ENCODE results near the gene MGAT4B.

Gene MGAT4B

GRCh38 chr5:179771311-179771895, 35.3 kb downstream of the MGAT4B start:
- DNase-seq (ENCODE audit: low spot score) = no peak
- TF ChIP-seq CTCF (IDR thresholded peaks at IDR 0.05; ENCODE audit: extremely low read depth, insufficient read depth, missing control alignments) = no peak
- in situ Hi-C loops (cut with MboI; ENCODE audit: low pct_unique_long_range_greater_than_20kb, low sequenced_read_pairs, unreplicated experiment) = no loop called here

DNA sequence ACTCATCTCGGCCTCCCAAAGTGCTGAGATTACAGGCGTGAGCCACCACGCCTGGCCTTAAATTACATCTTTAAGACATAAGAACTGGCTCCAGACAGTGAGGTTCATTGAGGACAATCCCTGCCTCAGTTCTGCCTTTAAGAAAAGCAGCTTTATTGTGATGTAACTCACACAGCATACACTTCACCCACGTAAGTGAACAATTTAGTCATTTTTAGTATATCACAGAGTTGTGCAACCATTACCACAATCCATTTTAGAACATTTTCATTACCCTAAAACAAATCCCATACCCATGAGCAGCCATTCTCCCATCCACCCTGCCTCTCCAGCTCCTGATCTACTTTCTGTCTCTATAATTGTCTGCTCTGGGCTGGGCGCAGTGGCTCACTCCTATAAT, 36.9 kb downstream of the MGAT4B start:
- no peak for DNase-seq (ENCODE audit: low spot score)
- in situ Hi-C loops (cut with MboI; ENCODE audit: low pct_unique_long_range_greater_than_20kb, low sequenced_read_pairs, unreplicated experiment) = no loop called here
- TF ChIP-seq CTCF (IDR thresholded peaks at IDR 0.05; ENCODE audit: extremely low read depth, insufficient read depth, missing control alignments) = no peak

GRCh38 chr5:179769271-179769670, 37.4 kb downstream of the MGAT4B start:
- no peak for DNase-seq (ENCODE audit: low spot score)
- no peak for TF ChIP-seq CTCF (IDR thresholded peaks at IDR 0.05; ENCODE audit: extremely low read depth, insufficient read depth, missing control alignments)
- in situ Hi-C loops (cut with MboI; ENCODE audit: low pct_unique_long_range_greater_than_20kb, low sequenced_read_pairs, unreplicated experiment) = no loop called here

- in situ Hi-C loops (cut with MboI; ENCODE audit: low pct_unique_long_range_greater_than_20kb, low sequenced_read_pairs, unreplicated experiment) = no loop called here
- peak; percentile 3 for TF ChIP-seq CTCF (IDR thresholded peaks at IDR 0.05; ENCODE audit: extremely low read depth, insufficient read depth, missing control alignments)
- DNase-seq (ENCODE audit: low spot score) = no peak
These were observed 38.2 kb downstream of the MGAT4B start for GRCh38 chr5:179768326-179769085.

DNA sequence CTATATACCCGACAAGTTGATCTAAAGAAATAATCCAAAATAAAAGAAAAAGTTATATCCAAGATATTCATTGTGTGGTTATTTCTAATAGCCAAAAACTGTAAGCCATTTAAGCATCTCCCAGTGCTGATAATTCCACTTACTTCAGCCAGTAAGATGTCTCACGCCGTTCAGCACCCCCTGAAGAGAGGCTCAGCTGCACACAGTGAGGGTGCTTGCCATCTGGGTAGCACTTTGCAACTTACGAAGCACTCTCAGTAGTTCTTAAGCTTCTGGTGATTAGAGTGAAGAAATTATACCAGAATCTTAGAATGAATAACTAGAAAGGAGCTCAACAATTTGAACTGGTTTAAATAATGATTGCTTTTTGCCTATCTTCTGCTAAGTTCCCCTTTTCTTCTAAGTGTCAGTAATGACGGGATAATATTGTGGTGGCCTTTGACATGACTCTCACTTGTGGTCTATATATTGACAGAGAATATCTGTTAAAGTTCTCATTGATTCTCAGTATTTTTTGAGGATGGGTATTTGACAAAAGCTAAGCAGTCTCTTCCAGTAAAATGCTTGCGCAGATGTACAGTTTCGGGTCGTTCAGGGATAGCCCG, 39.1 kb downstream of the MGAT4B start:
- in situ Hi-C loops (cut with MboI; ENCODE audit: low pct_unique_long_range_greater_than_20kb, low sequenced_read_pairs, unreplicated experiment) = no loop called here
- no peak for DNase-seq (ENCODE audit: low spot score)
- no peak for TF ChIP-seq CTCF (IDR thresholded peaks at IDR 0.05; ENCODE audit: extremely low read depth, insufficient read depth, missing control alignments)

DNA sequence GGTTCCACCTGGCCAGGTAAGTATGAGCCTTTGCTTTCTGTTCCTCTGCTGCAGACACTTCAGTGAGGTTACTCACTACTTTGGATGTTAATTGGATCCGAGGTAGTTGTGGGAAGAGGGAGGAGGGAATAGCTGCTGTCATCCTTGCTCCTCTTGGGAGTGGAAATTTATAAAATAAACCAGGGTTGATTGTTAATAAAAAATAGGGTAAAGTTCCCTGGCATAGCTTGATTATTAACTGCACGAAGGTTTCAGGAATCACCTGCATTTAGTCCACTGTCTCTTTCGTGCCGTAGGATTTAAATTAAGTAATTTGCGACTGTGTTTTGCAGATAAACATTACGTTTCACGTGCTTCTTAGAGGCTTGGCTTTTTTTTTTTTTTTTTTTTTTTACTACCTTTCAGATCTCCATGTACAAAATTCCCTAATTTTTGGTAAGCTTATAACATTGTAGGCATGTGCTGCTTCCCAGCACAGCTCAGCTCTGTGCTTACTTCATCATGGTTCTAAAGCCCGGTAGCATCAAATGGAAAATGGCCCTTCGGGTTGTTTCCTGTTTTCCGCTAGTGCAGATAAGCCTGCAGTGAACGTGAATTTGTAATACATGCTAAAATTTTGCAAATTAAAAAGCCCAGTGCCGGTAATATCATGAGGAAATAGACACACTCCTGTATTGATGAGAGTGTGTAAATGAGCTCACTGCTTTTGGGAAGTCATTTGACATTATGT, 39.8 kb downstream of the MGAT4B start:
- DNase-seq (ENCODE audit: low spot score) = no peak
- in situ Hi-C loops (cut with MboI; ENCODE audit: low pct_unique_long_range_greater_than_20kb, low sequenced_read_pairs, unreplicated experiment) = no loop called here
- no peak for TF ChIP-seq CTCF (IDR thresholded peaks at IDR 0.05; ENCODE audit: extremely low read depth, insufficient read depth, missing control alignments)

Measured in GM13977 (cell line).